SK-N-SH (cell line): ENCODE data around the gene IL11. TPM values are rescaled to one million over a fixed set of nuclear protein-coding genes. Genes with fewer than 3 reads are reported as not detected.

Source experiments
- CTCF ChIA-PET: fragments of 300-600, 350-600 bp; formaldehyde crosslinking; extraction: SDS; loops from one replicate; lab custom pipeline; 2021; lab: Yijun Ruan, JAX
- POLR2A ChIA-PET: fragments of 350-600 bp; sonication (Branson Sonifier 250); formaldehyde crosslinking; extraction: SDS; loops from one replicate; lab custom pipeline; 2020; ENCODE audit warnings: antibody characterized with exemption, inconsistent platforms; lab: Yijun Ruan, JAX
- DNase-seq: peaks from one replicate; pipeline ENCODE4 v3.0.0; 2012
- H2AFZ ChIP-seq: fragments of 200-600 bp; sonication (generic); 2 replicates; pipeline ENCODE4 v1.8.1; 2016; ENCODE audit warnings: antibody characterized with exemption, mild to moderate bottlenecking, low read depth
- H3F3A ChIP-seq: fragments of 200-600 bp; sonication (generic); replicated peaks from 2 replicates; pipeline ENCODE3; 2016; ENCODE audit warnings: antibody characterized with exemption, mild to moderate bottlenecking; ENCODE audit not compliant: insufficient read depth
- H3K27ac ChIP-seq, 2 experiments: fragments of 200-500 bp in 1 of 2; fragments of 200-600 bp in 1 of 2; sonication (Bioruptor generic) in 1 of 2; sonication (generic), shearing (Covaris generic) in 1 of 2; 2 replicates each; pipeline versions ENCODE4 v1.5.1 to v1.6.1; 2014 to 2016; ENCODE audit warnings: low read depth in 2 of 2, inconsistent platforms in 1 of 2, low read length in 1 of 2, mild to moderate bottlenecking in 1 of 2, mixed read lengths in 1 of 2
- H3K27me3 ChIP-seq: fragments of 200-600 bp; sonication (generic), shearing (Covaris generic); 2 replicates; pipeline ENCODE4 v1.6.1; 2016; ENCODE audit warnings: mixed run types; ENCODE audit not compliant: insufficient read depth
- H3K36me3 ChIP-seq, 2 experiments: fragments of 200-500 bp in 1 of 2; fragments of 200-600 bp in 1 of 2; sonication (Bioruptor generic) in 1 of 2; sonication (generic) in 1 of 2; replicated peaks in 1 of 2; 2 replicates each; pipeline versions ENCODE3 to v1.5.1; 2014 to 2016; ENCODE audit warnings: low read length in 1 of 2, mild to moderate bottlenecking in 1 of 2; ENCODE audit not compliant: insufficient read depth in 2 of 2, control insufficient read depth in 1 of 2
- H3K4me1 ChIP-seq, 2 experiments: fragments of 200-500 bp in 1 of 2; fragments of 200-600 bp in 1 of 2; sonication (Bioruptor generic) in 1 of 2; sonication (generic), shearing (Covaris generic) in 1 of 2; 2 replicates each; pipeline versions ENCODE4 v1.5.1 to v1.6.1; 2014 to 2016; ENCODE audit warnings: low read depth in 1 of 2, low read length in 1 of 2, mixed run types in 1 of 2; ENCODE audit not compliant: insufficient read depth in 2 of 2, control insufficient read depth in 1 of 2
- H3K4me2 ChIP-seq: fragments of 200-600 bp; sonication (generic), shearing (Covaris generic); 2 replicates; pipeline ENCODE4 v1.6.1; 2017; ENCODE audit warnings: mixed run types
- H3K4me3 ChIP-seq, 2 experiments: fragments of 200-500 bp in 1 of 2; fragments of 200-600 bp in 1 of 2; sonication (Bioruptor generic) in 1 of 2; sonication (generic), shearing (Covaris generic) in 1 of 2; 2 replicates each; pipeline versions ENCODE4 v1.5.1 to v1.8.1; 2014 to 2016; ENCODE audit warnings: low read depth in 2 of 2, inconsistent platforms in 1 of 2, low read length in 1 of 2, mild to moderate bottlenecking in 1 of 2, mixed read lengths in 1 of 2, moderate library complexity in 1 of 2
- H3K79me2 ChIP-seq: fragments of 200-600 bp; sonication (generic); 2 replicates; pipeline ENCODE4 v1.8.1; 2017; ENCODE audit warnings: mild to moderate bottlenecking; ENCODE audit not compliant: insufficient read depth
- H3K9ac ChIP-seq: fragments of 200-600 bp; sonication (generic); 2 replicates; pipeline ENCODE4 v1.6.1; 2017; ENCODE audit warnings: mixed run types
- H3K9me2 ChIP-seq: fragments of 200-600 bp; sonication (generic); 2 replicates; pipeline ENCODE4 v1.6.1; 2017; ENCODE audit warnings: mixed run types
- H3K9me3 ChIP-seq: fragments of 200-600 bp; sonication (generic); 2 replicates; pipeline ENCODE4 v1.6.1; 2017; ENCODE audit warnings: mixed run types, mild to moderate bottlenecking, moderate library complexity
- H4K20me1 ChIP-seq: fragments of 200-600 bp; sonication (generic); 2 replicates; pipeline ENCODE4 v1.6.1; 2017; ENCODE audit warnings: mild to moderate bottlenecking, mixed run types; ENCODE audit not compliant: insufficient read depth
- CHD2 ChIP-seq: fragments of 150-350 bp; IDR thresholded peaks from 2 replicates; pipeline ENCODE4 v1.6.1; 2018; ENCODE audit warnings: low read length; ENCODE audit not compliant: partially characterized antibody
- EZH2phosphoT487 ChIP-seq: fragments of 200-600 bp; sonication (generic); IDR thresholded peaks from 2 replicates; pipeline ENCODE4 v1.6.1; 2017; ENCODE audit warnings: low read depth, mixed run types, mild to moderate bottlenecking, antibody characterized with exemption, moderate library complexity, borderline replicate concordance
- FOSL2 ChIP-seq: IDR thresholded peaks from 2 replicates; pipeline ENCODE4 v1.4.0; 2012; ENCODE audit warnings: low read depth, mild to moderate bottlenecking, moderate library complexity, borderline replicate concordance
- FOXJ3 ChIP-seq: sonication (generic); formaldehyde crosslinking; IDR thresholded peaks from 2 replicates; pipeline ENCODE4 v1.5.1; 2020; ENCODE audit warnings: mild to moderate bottlenecking, missing genetic modification reagents
- FOXM1 ChIP-seq: IDR thresholded peaks from 2 replicates; pipeline ENCODE4 v1.4.0; 2012; ENCODE audit warnings: low read depth, mild to moderate bottlenecking
- GATA2 ChIP-seq: sonication (generic); formaldehyde crosslinking; IDR thresholded peaks from 2 replicates; pipeline ENCODE4 v1.5.0; 2020; ENCODE audit warnings: mild to moderate bottlenecking, missing genetic modification reagents
- MEF2A ChIP-seq: IDR thresholded peaks from 2 replicates; pipeline ENCODE4 v1.4.0; 2012; ENCODE audit warnings: low read depth, borderline replicate concordance
- MXI1 ChIP-seq: IDR thresholded peaks from 2 replicates; pipeline ENCODE4 v1.6.1; 2012; ENCODE audit warnings: mild to moderate bottlenecking, low read depth, low read length, improper control_type of control experiment
- POLR2AphosphoS5 ChIP-seq: IDR thresholded peaks from 2 replicates; pipeline ENCODE4 v1.6.1; 2012; ENCODE audit warnings: low read depth, low read length
- RAD21 ChIP-seq: IDR thresholded peaks from 2 replicates; pipeline ENCODE4 v1.6.1; 2012; ENCODE audit warnings: mild to moderate bottlenecking, low read length
- RCOR1 ChIP-seq: fragments of 150-350 bp; IDR thresholded peaks from 2 replicates; pipeline ENCODE4 v1.6.1; 2017; ENCODE audit warnings: antibody characterized with exemption, low read length
- RFX5 ChIP-seq: IDR thresholded peaks from 2 replicates; pipeline ENCODE4 v1.6.1; 2012; ENCODE audit warnings: mild to moderate bottlenecking, improper control_type of control experiment, low read length
- TEAD4 ChIP-seq: IDR thresholded peaks from 2 replicates; pipeline ENCODE4 v1.4.0; 2012; ENCODE audit warnings: mild to moderate bottlenecking, borderline replicate concordance; ENCODE audit not compliant: insufficient read depth
- WGBS: methylation state at CpG from one replicate; pipeline ENCODE4 v1.1.6; 2017; ENCODE audit warnings: low lambda C conversion rate; 5-methylcytosine and 5-hydroxymethylcytosine counted together
- polyA plus RNA-seq, 3 experiments: library from polyadenylated mRNA; depleted of rRNA; stranded (reverse); fragments of >200 nt; gene quantifications; 2 replicates each; pipeline ENCODE4 v1.2.3, GENCODE V29; 2012
- TF ChIP-seq, protein P1 (sequence below): IDR thresholded peaks from 2 replicates; pipeline ENCODE4; 2012
- TF ChIP-seq, protein P2 (sequence below): IDR thresholded peaks from 2 replicates; pipeline ENCODE4 v1.4.0; 2012; ENCODE audit warnings: low read depth, borderline replicate concordance
- TF ChIP-seq, protein P3 (sequence below): IDR thresholded peaks from 2 replicates; pipeline ENCODE4 v1.6.1; 2012; ENCODE audit warnings: mild to moderate bottlenecking, low read depth, low read length, moderate library complexity
- TF ChIP-seq, protein P4 (sequence below): IDR thresholded peaks from 2 replicates; pipeline ENCODE4 v1.4.0; 2012; ENCODE audit warnings: low read depth
- TF ChIP-seq, protein P5 (sequence below): fragments of 200-600 bp; sonication (generic); IDR thresholded peaks from 2 replicates; pipeline ENCODE4 v1.6.1; 2017; ENCODE audit warnings: antibody characterized with exemption, mild to moderate bottlenecking, moderate library complexity
- TF ChIP-seq, protein P6 (sequence below): fragments of 150-350 bp; IDR thresholded peaks from 2 replicates; pipeline ENCODE4 v1.6.1; 2017; ENCODE audit warnings: antibody characterized with exemption, low read length, low read depth, borderline replicate concordance

IL11 gene
- polyA plus RNA-seq, 1 of the 3 experiments (the other 2 are of a cell fraction): 13.2 TPM

DNA sequence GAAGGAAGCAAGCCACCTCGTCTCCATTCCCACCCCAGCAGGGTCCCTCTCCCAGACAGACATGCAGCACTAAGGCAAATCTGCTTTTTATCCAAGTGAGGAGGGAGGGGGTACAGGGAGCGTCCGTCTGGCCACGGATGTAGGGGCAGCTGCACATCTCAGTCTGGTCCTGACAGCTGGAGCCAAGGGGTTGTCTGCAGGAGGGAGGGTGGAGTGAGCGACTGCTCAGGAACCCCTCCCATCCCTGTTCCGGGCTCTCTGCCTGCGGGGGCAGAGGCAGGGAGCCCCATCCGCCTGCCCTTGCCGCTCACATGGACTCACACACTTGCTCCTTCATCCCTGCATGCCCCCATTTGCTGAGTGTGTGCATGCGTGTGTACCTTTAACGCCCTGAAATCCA lies 8.9 kb upstream of the IL11 start:
- Histone ChIP-seq H3K4me3 (no peak overlapping the region), H3K9me3 (no peaks in the 10 kb centered on the region), H3K4me2 (no peak overlapping the region), H3K4me1 (peaks cover 2 to 12% of the 10 kb centered on the region in 2 experiments; a peak in 3 of 4 replicates), H3K36me3 (no peaks in the 10 kb centered on the region), H3K27me3 (no peaks in the 10 kb centered on the region), H2AFZ (no peak overlapping the region), H3K79me2 (no peaks in the 10 kb centered on the region), H3K9me2 (no peaks in the 10 kb centered on the region), H3F3A (no peaks in the 10 kb centered on the region), H3K9ac (no peak overlapping the region), H4K20me1 (no peaks in the 10 kb centered on the region), H3K27ac (no peak overlapping the region)
- 76% methylated on average over 7 of the region's 11 CpGs for WGBS
- DNase-seq: peak; percentile 37
- TF ChIP-seq FOSL2: no peak
- TF ChIP-seq, protein P1, sequence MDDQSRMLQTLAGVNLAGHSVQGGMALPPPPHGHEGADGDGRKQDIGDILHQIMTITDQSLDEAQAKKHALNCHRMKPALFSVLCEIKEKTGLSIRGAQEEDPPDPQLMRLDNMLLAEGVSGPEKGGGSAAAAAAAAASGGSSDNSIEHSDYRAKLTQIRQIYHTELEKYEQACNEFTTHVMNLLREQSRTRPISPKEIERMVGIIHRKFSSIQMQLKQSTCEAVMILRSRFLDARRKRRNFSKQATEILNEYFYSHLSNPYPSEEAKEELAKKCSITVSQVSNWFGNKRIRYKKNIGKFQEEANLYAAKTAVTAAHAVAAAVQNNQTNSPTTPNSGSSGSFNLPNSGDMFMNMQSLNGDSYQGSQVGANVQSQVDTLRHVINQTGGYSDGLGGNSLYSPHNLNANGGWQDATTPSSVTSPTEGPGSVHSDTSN: no peak
- TF ChIP-seq EZH2phosphoT487: no peak
- no peak for TF ChIP-seq RAD21
- TF ChIP-seq GATA2: no peak
- no peak for TF ChIP-seq FOXM1
- no peak for TF ChIP-seq MEF2A
- no peak for TF ChIP-seq FOXJ3
- TF ChIP-seq, protein P2, sequence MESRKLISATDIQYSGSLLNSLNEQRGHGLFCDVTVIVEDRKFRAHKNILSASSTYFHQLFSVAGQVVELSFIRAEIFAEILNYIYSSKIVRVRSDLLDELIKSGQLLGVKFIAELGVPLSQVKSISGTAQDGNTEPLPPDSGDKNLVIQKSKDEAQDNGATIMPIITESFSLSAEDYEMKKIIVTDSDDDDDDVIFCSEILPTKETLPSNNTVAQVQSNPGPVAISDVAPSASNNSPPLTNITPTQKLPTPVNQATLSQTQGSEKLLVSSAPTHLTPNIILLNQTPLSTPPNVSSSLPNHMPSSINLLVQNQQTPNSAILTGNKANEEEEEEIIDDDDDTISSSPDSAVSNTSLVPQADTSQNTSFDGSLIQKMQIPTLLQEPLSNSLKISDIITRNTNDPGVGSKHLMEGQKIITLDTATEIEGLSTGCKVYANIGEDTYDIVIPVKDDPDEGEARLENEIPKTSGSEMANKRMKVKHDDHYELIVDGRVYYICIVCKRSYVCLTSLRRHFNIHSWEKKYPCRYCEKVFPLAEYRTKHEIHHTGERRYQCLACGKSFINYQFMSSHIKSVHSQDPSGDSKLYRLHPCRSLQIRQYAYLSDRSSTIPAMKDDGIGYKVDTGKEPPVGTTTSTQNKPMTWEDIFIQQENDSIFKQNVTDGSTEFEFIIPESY: no peak
- TF ChIP-seq MXI1: no peak
- no peak for TF ChIP-seq RCOR1
- TF ChIP-seq, protein P3, sequence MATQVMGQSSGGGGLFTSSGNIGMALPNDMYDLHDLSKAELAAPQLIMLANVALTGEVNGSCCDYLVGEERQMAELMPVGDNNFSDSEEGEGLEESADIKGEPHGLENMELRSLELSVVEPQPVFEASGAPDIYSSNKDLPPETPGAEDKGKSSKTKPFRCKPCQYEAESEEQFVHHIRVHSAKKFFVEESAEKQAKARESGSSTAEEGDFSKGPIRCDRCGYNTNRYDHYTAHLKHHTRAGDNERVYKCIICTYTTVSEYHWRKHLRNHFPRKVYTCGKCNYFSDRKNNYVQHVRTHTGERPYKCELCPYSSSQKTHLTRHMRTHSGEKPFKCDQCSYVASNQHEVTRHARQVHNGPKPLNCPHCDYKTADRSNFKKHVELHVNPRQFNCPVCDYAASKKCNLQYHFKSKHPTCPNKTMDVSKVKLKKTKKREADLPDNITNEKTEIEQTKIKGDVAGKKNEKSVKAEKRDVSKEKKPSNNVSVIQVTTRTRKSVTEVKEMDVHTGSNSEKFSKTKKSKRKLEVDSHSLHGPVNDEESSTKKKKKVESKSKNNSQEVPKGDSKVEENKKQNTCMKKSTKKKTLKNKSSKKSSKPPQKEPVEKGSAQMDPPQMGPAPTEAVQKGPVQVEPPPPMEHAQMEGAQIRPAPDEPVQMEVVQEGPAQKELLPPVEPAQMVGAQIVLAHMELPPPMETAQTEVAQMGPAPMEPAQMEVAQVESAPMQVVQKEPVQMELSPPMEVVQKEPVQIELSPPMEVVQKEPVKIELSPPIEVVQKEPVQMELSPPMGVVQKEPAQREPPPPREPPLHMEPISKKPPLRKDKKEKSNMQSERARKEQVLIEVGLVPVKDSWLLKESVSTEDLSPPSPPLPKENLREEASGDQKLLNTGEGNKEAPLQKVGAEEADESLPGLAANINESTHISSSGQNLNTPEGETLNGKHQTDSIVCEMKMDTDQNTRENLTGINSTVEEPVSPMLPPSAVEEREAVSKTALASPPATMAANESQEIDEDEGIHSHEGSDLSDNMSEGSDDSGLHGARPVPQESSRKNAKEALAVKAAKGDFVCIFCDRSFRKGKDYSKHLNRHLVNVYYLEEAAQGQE: no peak
- TF ChIP-seq RFX5: no peak
- TF ChIP-seq, protein P4, sequence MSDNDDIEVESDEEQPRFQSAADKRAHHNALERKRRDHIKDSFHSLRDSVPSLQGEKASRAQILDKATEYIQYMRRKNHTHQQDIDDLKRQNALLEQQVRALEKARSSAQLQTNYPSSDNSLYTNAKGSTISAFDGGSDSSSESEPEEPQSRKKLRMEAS: no peak
- TF ChIP-seq, protein P5, sequence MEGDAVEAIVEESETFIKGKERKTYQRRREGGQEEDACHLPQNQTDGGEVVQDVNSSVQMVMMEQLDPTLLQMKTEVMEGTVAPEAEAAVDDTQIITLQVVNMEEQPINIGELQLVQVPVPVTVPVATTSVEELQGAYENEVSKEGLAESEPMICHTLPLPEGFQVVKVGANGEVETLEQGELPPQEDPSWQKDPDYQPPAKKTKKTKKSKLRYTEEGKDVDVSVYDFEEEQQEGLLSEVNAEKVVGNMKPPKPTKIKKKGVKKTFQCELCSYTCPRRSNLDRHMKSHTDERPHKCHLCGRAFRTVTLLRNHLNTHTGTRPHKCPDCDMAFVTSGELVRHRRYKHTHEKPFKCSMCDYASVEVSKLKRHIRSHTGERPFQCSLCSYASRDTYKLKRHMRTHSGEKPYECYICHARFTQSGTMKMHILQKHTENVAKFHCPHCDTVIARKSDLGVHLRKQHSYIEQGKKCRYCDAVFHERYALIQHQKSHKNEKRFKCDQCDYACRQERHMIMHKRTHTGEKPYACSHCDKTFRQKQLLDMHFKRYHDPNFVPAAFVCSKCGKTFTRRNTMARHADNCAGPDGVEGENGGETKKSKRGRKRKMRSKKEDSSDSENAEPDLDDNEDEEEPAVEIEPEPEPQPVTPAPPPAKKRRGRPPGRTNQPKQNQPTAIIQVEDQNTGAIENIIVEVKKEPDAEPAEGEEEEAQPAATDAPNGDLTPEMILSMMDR: no peak
- TF ChIP-seq TEAD4: no peak
- TF ChIP-seq POLR2AphosphoS5: no peak
- TF ChIP-seq CHD2: no peak
- TF ChIP-seq, protein P6, sequence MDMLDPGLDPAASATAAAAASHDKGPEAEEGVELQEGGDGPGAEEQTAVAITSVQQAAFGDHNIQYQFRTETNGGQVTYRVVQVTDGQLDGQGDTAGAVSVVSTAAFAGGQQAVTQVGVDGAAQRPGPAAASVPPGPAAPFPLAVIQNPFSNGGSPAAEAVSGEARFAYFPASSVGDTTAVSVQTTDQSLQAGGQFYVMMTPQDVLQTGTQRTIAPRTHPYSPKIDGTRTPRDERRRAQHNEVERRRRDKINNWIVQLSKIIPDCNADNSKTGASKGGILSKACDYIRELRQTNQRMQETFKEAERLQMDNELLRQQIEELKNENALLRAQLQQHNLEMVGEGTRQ: no peak
- CTCF ChIA-PET: no interaction called here
- POLR2A ChIA-PET: interaction anchor here (1.6 kb wide), 1 partner anchor 28 kb away, joined by 5 read pairs; no protein-coding TSS in a partner anchor
